ENCODE results near the gene RFX7.

DNA sequence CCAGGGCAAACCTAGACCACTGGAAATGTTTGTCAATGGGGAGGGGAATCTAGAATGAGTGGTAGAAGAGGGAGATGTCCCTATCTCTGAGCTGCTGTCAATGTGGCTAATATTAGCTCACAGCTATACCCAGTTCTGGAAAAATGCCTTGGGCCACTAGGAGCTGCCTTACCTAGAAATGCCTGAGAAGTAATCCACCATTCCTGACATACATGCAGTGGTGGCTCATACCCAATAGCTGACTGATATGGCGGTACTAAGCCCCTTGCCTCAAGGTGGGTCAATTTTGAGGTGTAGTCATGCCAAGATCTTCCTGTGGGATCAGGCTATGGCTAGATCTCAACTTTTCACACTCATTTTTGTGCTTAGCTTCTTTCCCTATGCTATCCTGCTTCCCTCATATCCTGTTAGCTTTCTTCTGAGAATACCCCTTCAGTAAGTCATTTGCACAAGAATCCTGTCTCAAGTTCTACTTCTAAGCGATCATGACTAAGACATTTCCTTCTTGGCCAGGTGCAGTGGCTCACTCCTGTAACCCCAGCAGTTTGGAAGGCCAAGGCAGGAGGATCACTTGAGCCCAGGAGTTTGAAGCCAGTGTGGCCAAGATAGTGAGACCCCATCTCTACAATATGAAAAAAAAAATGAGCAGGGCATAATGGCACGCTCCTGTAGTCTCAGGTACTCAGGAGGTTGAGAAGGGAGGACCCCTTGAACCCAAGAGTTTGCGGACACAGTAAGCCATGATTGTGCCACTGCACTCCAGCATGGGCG, 49.1 kb upstream of the RFX7 start:
- TF ChIP-seq, protein P1, sequence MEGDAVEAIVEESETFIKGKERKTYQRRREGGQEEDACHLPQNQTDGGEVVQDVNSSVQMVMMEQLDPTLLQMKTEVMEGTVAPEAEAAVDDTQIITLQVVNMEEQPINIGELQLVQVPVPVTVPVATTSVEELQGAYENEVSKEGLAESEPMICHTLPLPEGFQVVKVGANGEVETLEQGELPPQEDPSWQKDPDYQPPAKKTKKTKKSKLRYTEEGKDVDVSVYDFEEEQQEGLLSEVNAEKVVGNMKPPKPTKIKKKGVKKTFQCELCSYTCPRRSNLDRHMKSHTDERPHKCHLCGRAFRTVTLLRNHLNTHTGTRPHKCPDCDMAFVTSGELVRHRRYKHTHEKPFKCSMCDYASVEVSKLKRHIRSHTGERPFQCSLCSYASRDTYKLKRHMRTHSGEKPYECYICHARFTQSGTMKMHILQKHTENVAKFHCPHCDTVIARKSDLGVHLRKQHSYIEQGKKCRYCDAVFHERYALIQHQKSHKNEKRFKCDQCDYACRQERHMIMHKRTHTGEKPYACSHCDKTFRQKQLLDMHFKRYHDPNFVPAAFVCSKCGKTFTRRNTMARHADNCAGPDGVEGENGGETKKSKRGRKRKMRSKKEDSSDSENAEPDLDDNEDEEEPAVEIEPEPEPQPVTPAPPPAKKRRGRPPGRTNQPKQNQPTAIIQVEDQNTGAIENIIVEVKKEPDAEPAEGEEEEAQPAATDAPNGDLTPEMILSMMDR (IDR thresholded peaks at IDR 0.05): no peak
- TF ChIP-seq POLR2A (IDR thresholded peaks at IDR 0.05): no peak
